Prostate gland (tissue), 2 donors: ENCODE measurements around the gene RACK1.
"Not testable (repeated sequence)": the region's sequence is repeated elsewhere in the genome, so short reads cannot be mapped to it uniquely, and the experiment has no call there.

ENCODE experiments used
- CTCF ChIP-seq, 4 experiments: fragments of 200-600 bp in 2 of 4; fragments of 450-650 bp in 2 of 4; sonication (generic) in 2 of 4; IDR thresholded peaks; 1 replicate in 3 of 4; 2 replicates in 1 of 4; pipeline ENCODE4 v1.5.1; 2016 to 2019; ENCODE audit warnings: antibody characterized with exemption in 4 of 4, mild to moderate bottlenecking in 2 of 4, moderate library complexity in 2 of 4
- POLR2A ChIP-seq: fragments of 450-650 bp; IDR thresholded peaks from one replicate; pipeline ENCODE4 v1.6.1; 2016; ENCODE audit warnings: antibody characterized with exemption, mild to moderate bottlenecking
- POLR2AphosphoS5 ChIP-seq: sonication (generic); formaldehyde crosslinking; IDR thresholded peaks from one replicate; pipeline ENCODE4 v1.6.1; 2017; ENCODE audit warnings: antibody characterized with exemption

- TF ChIP-seq CTCF (IDR thresholded peaks at IDR 0.05); POLR2AphosphoS5; POLR2A: not testable (repeated sequence)
Observed at GRCh38 chr5:181287331-181287730, 43.6 kb upstream of the RACK1 start.
